ENCODE measurements around the gene SND1. TPM values are rescaled to one million over a fixed set of nuclear protein-coding genes. Genes with fewer than 3 reads are reported as not detected.

The SND1 gene
- total RNA-seq, 1 donor from 2014 or later: 88.5 TPM

- DNase-seq: no peak
Observed at GRCh38 chr7:128052404-128052803, 400.4 kb downstream of the SND1 start.

- DNase-seq: no peak
Observed at GRCh38 chr7:128053023-128053422, 401.0 kb downstream of the SND1 start.

- DNase-seq: no peak
Observed at GRCh38 chr7:128053991-128054390, 402.0 kb downstream of the SND1 start.

GRCh38 chr7:128054511-128054910, 402.5 kb downstream of the SND1 start:
- DNase-seq: no peak

- no peak for DNase-seq
Observed at GRCh38 chr7:128055637-128056036, 403.6 kb downstream of the SND1 start.

GRCh38 chr7:128056901-128057300, 404.9 kb downstream of the SND1 start:
- no peak for DNase-seq

GRCh38 chr7:128057909-128058308, 405.9 kb downstream of the SND1 start:
- DNase-seq: no peak

- no peak for DNase-seq
Observed at GRCh38 chr7:128059143-128059988, 407.4 kb downstream of the SND1 start.

GRCh38 chr7:128060018-128060417, 408.0 kb downstream of the SND1 start:
- no peak for DNase-seq

- no peak for DNase-seq
Observed at GRCh38 chr7:128063088-128063487, 411.1 kb downstream of the SND1 start.

- DNase-seq: no peak
Observed at GRCh38 chr7:128065872-128066271, 413.9 kb downstream of the SND1 start.

GRCh38 chr7:128066395-128066794, 414.4 kb downstream of the SND1 start:
- DNase-seq: no peak

- no peak for DNase-seq
Observed at GRCh38 chr7:128066858-128067257, 414.9 kb downstream of the SND1 start.

- no peak for DNase-seq
Observed at GRCh38 chr7:128067983-128068382, 416.0 kb downstream of the SND1 start.

GRCh38 chr7:128068785-128069184, 416.8 kb downstream of the SND1 start:
- no peak for DNase-seq

- no peak for DNase-seq
Observed at GRCh38 chr7:128069373-128070364, 417.7 kb downstream of the SND1 start.

- DNase-seq: no peak
Observed at GRCh38 chr7:128071376-128071775, 419.4 kb downstream of the SND1 start.

- DNase-seq: no peak
Observed at GRCh38 chr7:128071801-128072200, 419.8 kb downstream of the SND1 start.

- no peak for DNase-seq
Observed at GRCh38 chr7:128073671-128074310, 421.8 kb downstream of the SND1 start.

- DNase-seq: no peak
Observed at GRCh38 chr7:128074336-128074735, 422.3 kb downstream of the SND1 start.

GRCh38 chr7:128074736-128075135, 422.7 kb downstream of the SND1 start:
- no peak for DNase-seq

- DNase-seq: no peak
Observed at GRCh38 chr7:128075242-128076095, 423.5 kb downstream of the SND1 start.
